ENCODE results near the gene KCTD11. TPM values are rescaled to one million over a fixed set of nuclear protein-coding genes. Genes with fewer than 3 reads are reported as not detected.
"Not testable (repeated sequence)": the region's sequence is repeated elsewhere in the genome, so short reads cannot be mapped to it uniquely, and the experiment has no call there.

KCTD11 gene
- total and polyA plus RNA-seq, 2 donors (not counting 1 experiment from before 2014, with no cell fraction given) = 4.3 to 13.4 TPM

DNA sequence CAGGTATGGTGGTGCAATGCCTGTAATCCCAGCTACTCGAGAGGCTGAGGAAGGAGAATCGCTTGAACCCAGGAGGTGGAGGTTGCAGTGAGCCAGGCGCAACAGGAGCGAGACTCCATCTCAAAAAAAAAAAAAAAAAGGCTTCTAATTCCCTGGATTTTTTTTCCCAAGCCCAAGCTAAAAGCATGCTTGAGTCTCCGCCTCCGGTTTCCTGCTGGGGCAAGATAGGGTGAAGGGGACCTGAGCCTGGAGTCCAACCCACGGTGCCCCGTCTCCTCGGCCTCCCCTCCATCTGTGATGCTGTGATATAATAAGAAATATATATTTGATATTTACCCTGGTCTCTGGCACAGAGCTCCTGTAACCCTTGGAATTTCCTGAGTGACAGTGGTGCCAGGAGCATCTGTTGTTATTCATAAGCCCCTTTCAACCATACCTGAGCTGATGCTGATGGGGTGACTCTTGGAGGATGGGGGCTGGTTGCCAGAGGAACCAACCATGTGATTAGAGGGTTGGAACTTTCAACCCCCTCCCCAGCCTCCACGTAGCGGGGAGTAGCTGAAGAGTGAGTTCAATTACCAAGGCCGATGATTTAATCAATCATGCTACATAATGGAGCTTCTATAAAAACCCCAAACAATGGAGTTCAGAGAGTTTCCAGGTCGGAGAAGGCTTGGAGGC is 16.1 kb downstream of the KCTD11 start:
- H2AFZ ChIP-seq (ENCODE audit: insufficient read depth, low read depth, low read length, poor library complexity, severe bottlenecking) = no peak overlapping the region
- Mint-ChIP-seq H3K4me1 (no peaks in the 10 kb centered on the region), H3K4me3 (no peak overlapping the region), H3K27me3 (peaks cover 3% of the 10 kb centered on the region), H3K27ac (no peak overlapping the region), H3K9me3 (ENCODE audit: insufficient read depth) (no peaks in the 10 kb centered on the region)
- no peak overlapping the region for H3K27ac ChIP-seq (ENCODE audit: low read length in 2 of 2)
- intact Hi-C loops (cut with micrococcal nuclease) = no loop called here
- ChIA-PET POLR2A (interaction anchor here (0.6 kb wide), 1 partner anchor 74 kb away, joined by 4 read pairs; no protein-coding TSS in a partner anchor), CTCF (interaction anchor here (0.9 kb wide), 1 partner anchor 13 kb away, joined by 3 read pairs; the partner anchor contains the start of gene TMEM95)
- H4K20me1 ChIP-seq (ENCODE audit: control insufficient read depth, insufficient read depth, low read length, poor library complexity, severe bottlenecking) = no peaks in the 10 kb centered on the region
- H3K4me1 ChIP-seq (ENCODE audit: control insufficient read depth in 2 of 2, insufficient read depth in 2 of 2, low read length in 2 of 2) = no peaks in the 10 kb centered on the region
- ATAC-seq (ENCODE audit: low read depth) = no peak
- H3K9me3 ChIP-seq (ENCODE audit: control extremely low read depth in 1 of 3, control insufficient read depth in 2 of 3, insufficient read depth in 1 of 3, low read length in 2 of 3) = no peaks in the 10 kb centered on the region
- H3K36me3 ChIP-seq (replicated peaks in 1 of 2; ENCODE audit: control extremely low read depth in 1 of 2, control insufficient read depth in 1 of 2, extremely low read depth in 1 of 2, insufficient read depth in 2 of 2, low read length in 1 of 2) = no peaks in the 10 kb centered on the region
- no peak overlapping the region for H3K4me2 ChIP-seq (replicated peaks; ENCODE audit: low read depth, low read length, poor library complexity, severe bottlenecking)
- H3K4me3 ChIP-seq (ENCODE audit: control extremely low read depth in 1 of 5, extremely low read depth in 1 of 5, insufficient read depth in 1 of 5, low read depth in 2 of 5, low read length in 4 of 5) = no peak overlapping the region
- 83% methylated on average over 1 of the region's 13 CpGs for WGBS (ENCODE audit: insufficient coverage)
- no peak for TF ChIP-seq EZH2 (IDR thresholded peaks at IDR 0.05; ENCODE audit: borderline replicate concordance, insufficient read depth, low read depth, low read length, poor library complexity, severe bottlenecking)
- TF ChIP-seq, protein P1, sequence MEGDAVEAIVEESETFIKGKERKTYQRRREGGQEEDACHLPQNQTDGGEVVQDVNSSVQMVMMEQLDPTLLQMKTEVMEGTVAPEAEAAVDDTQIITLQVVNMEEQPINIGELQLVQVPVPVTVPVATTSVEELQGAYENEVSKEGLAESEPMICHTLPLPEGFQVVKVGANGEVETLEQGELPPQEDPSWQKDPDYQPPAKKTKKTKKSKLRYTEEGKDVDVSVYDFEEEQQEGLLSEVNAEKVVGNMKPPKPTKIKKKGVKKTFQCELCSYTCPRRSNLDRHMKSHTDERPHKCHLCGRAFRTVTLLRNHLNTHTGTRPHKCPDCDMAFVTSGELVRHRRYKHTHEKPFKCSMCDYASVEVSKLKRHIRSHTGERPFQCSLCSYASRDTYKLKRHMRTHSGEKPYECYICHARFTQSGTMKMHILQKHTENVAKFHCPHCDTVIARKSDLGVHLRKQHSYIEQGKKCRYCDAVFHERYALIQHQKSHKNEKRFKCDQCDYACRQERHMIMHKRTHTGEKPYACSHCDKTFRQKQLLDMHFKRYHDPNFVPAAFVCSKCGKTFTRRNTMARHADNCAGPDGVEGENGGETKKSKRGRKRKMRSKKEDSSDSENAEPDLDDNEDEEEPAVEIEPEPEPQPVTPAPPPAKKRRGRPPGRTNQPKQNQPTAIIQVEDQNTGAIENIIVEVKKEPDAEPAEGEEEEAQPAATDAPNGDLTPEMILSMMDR (IDR thresholded peaks at IDR 0.05) = no peak
- no peak overlapping the region for H3K9ac ChIP-seq (ENCODE audit: low read length)
- no peaks in the 10 kb centered on the region for H3K79me2 ChIP-seq (ENCODE audit: control insufficient read depth, insufficient read depth, low read length)
- H3K27me3 ChIP-seq (replicated peaks in 1 of 4; ENCODE audit: control extremely low read depth in 1 of 4, control insufficient read depth in 3 of 4, insufficient read depth in 4 of 4, low read length in 3 of 4) = peaks cover 0 to 4% (median 0%) of the 10 kb centered on the region in 4 experiments
- DNase-seq = no peak

DNA sequence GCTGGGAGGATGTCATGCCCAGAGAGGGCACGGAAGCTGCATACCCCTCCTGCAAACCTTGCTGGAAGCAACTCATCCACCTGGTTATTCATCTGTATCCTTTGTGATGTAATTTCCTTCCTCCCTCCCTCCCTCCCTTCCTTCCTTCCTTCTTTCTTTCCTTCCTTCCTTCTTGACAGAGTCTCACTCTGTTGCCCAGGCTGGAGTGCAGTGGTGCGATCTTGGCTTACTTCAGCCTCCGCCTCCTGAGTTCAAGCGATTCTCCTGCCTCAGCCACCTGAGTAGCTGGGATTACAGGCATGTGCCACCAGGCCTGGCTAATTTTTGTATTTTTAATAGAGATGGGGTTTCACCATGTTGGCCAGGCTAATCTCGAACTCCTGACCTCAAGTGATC is 16.6 kb downstream of the KCTD11 start:
- H3K27me3 Mint-ChIP-seq; intact Hi-C loops (cut with micrococcal nuclease); H3K27me3 ChIP-seq (replicated peaks in 1 of 4; ENCODE audit: control extremely low read depth in 1 of 4, control insufficient read depth in 3 of 4, insufficient read depth in 4 of 4, low read length in 3 of 4); H3K4me3 Mint-ChIP-seq; H3K27ac Mint-ChIP-seq; H3K79me2 ChIP-seq (ENCODE audit: control insufficient read depth, insufficient read depth, low read length); CTCF ChIA-PET; H3K9me3 ChIP-seq (ENCODE audit: control extremely low read depth in 1 of 3, control insufficient read depth in 2 of 3, insufficient read depth in 1 of 3, low read length in 2 of 3); H4K20me1 ChIP-seq (ENCODE audit: control insufficient read depth, insufficient read depth, low read length, poor library complexity, severe bottlenecking); H3K27ac ChIP-seq (ENCODE audit: low read length in 2 of 2); H3K9ac ChIP-seq (ENCODE audit: low read length); H2AFZ ChIP-seq (ENCODE audit: insufficient read depth, low read depth, low read length, poor library complexity, severe bottlenecking); DNase-seq; ATAC-seq (ENCODE audit: low read depth); H3K4me2 ChIP-seq (replicated peaks; ENCODE audit: low read depth, low read length, poor library complexity, severe bottlenecking); H3K4me3 ChIP-seq (ENCODE audit: control extremely low read depth in 1 of 5, extremely low read depth in 1 of 5, insufficient read depth in 1 of 5, low read depth in 2 of 5, low read length in 4 of 5); POLR2A ChIA-PET; H3K4me1 Mint-ChIP-seq; H3K9me3 Mint-ChIP-seq (ENCODE audit: insufficient read depth); H3K4me1 ChIP-seq (ENCODE audit: control insufficient read depth in 2 of 2, insufficient read depth in 2 of 2, low read length in 2 of 2); H3K36me3 ChIP-seq (replicated peaks in 1 of 2; ENCODE audit: control extremely low read depth in 1 of 2, control insufficient read depth in 1 of 2, extremely low read depth in 1 of 2, insufficient read depth in 2 of 2, low read length in 1 of 2): not testable (repeated sequence)
- WGBS (ENCODE audit: insufficient coverage) = 90% methylated on average over 5 of the region's 5 CpGs
